Neural crest cell (in vitro differentiated cells): ENCODE data around the gene F12. TPM values are rescaled to one million over a fixed set of nuclear protein-coding genes. Genes with fewer than 3 reads are reported as not detected.
A peak's percentile ranks its signal among the peaks of the same experiment; 100 is the strongest.
"Not testable (repeated sequence)": the region's sequence is repeated elsewhere in the genome, so short reads cannot be mapped to it uniquely, and the experiment has no call there.

Experiments used
- DNase-seq: peaks from one replicate; pipeline ENCODE4 v3.0.0; 2021; ENCODE audit warnings: low read depth, mixed read lengths, low spot score
- H3K27ac Mint-ChIP-seq: one replicate; pipeline ENCODE4 v1.8.0; 2021; ENCODE audit warnings: mild to moderate bottlenecking, mixed read lengths; ENCODE audit not compliant: unreplicated experiment
- H3K27me3 Mint-ChIP-seq: 2 replicates; pipeline ENCODE4 v1.8.0; 2021; ENCODE audit warnings: low read depth, mild to moderate bottlenecking, mixed read lengths
- H3K36me3 Mint-ChIP-seq: 2 replicates; pipeline ENCODE4 v1.8.0; 2021; ENCODE audit warnings: low read depth, mild to moderate bottlenecking, mixed read lengths
- H3K4me1 Mint-ChIP-seq: 2 replicates; pipeline ENCODE4 v1.8.0; 2021; ENCODE audit warnings: mixed read lengths
- H3K4me3 Mint-ChIP-seq: one replicate; pipeline ENCODE4 v1.8.0; 2021; ENCODE audit warnings: mild to moderate bottlenecking, mixed read lengths
- H3K9me3 Mint-ChIP-seq: 2 replicates; pipeline ENCODE4 v1.8.0; 2021; ENCODE audit warnings: mixed read lengths
- CTCF ChIP-seq: fragments of 200-600 bp; sonication (generic); conservative IDR thresholded peaks from 2 replicates; pipeline ENCODE4 v1.5.0; 2021; ENCODE audit warnings: antibody characterized with exemption, mild to moderate bottlenecking
- total RNA-seq: library from RNA; stranded (reverse); gene quantifications from 2 replicates; pipeline ENCODE4 v1.2.1, GENCODE V29; 2021

Gene F12
- total RNA-seq, 1 donor from 2014 or later: 2.7 TPM

GRCh38 chr5:177362610-177363507 lies 46.5 kb downstream of the F12 start:
- Mint-ChIP-seq H3K36me3 (no peaks in the 10 kb centered on the region), H3K4me3 (peak overlapping the region; percentile 59), H3K27ac (no peak overlapping the region), H3K4me1 (peaks cover 9% of the 10 kb centered on the region), H3K9me3 (no peaks in the 10 kb centered on the region), H3K27me3 (peaks cover 13% of the 10 kb centered on the region)
- no peak for TF ChIP-seq CTCF
- peak; percentile 37 for DNase-seq

GRCh38 chr5:177362292-177362609 lies 47.1 kb downstream of the F12 start:
- Mint-ChIP-seq H3K4me3 (peak overlapping the region; percentile 59), H3K36me3 (no peaks in the 10 kb centered on the region), H3K27ac (no peak overlapping the region), H3K27me3 (peaks cover 16% of the 10 kb centered on the region), H3K9me3 (no peaks in the 10 kb centered on the region), H3K4me1 (peaks cover 15% of the 10 kb centered on the region)
- DNase-seq: no peak
- no peak for TF ChIP-seq CTCF

GRCh38 chr5:177361418-177362291 lies 47.7 kb downstream of the F12 start:
- Mint-ChIP-seq H3K9me3 (no peaks in the 10 kb centered on the region), H3K36me3 (no peaks in the 10 kb centered on the region), H3K4me1 (peaks cover 10% of the 10 kb centered on the region), H3K4me3 (peak overlapping the region; percentile 59), H3K27me3 (peaks cover 18% of the 10 kb centered on the region), H3K27ac (no peak overlapping the region)
- no peak for DNase-seq
- no peak for TF ChIP-seq CTCF

DNA sequence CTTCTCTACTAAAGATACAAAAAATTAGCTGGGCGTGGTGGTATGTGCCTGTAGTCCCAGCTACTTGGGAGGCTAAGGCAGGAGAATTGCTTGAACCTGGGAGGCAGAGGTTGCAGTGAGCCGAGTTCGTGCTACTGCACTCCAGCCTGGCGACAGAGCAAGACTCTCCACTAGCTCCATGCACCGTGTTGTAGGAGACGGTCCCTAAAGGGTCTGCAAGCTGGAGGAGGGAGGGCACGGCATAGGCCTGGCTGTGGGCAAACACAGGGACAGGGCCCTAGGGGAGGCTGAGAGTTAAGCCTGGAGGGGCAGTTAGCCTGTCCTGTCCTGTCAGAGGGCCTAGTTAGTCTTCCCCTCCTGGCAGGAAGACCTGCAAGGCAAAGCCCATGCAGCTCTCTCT lies 48.6 kb downstream of the F12 start:
- H3K27ac Mint-ChIP-seq, H3K9me3 Mint-ChIP-seq, H3K4me1 Mint-ChIP-seq, H3K36me3 Mint-ChIP-seq, H3K4me3 Mint-ChIP-seq, DNase-seq: not testable (repeated sequence)
- H3K27me3 Mint-ChIP-seq: peaks cover 27% of the 10 kb centered on the region

- H3K36me3 Mint-ChIP-seq: no peaks in the 10 kb centered on the region
- H3K4me1 Mint-ChIP-seq: peaks cover 5% of the 10 kb centered on the region
- H3K9me3 Mint-ChIP-seq: no peaks in the 10 kb centered on the region
- no peak for TF ChIP-seq CTCF
- H3K4me3 Mint-ChIP-seq: peak overlapping the region; percentile 2
- peak overlapping the region; percentile 36 for H3K27ac Mint-ChIP-seq
- H3K27me3 Mint-ChIP-seq: peaks cover 34% of the 10 kb centered on the region
- DNase-seq: no peak
Measured at GRCh38 chr5:177359860-177360259, 49.5 kb downstream of the F12 start.
